Renal pelvis (tissue), 4 donors: Measurements from ENCODE around the gene CWF19L1. TPM values are rescaled to one million over a fixed set of nuclear protein-coding genes. Genes with fewer than 3 reads are reported as not detected.

Source experiments
- DNase-seq: peaks from one replicate; pipeline ENCODE4 v3.0.0-alpha.2; 2013
- polyA plus RNA-seq, 3 donors: library from polyadenylated mRNA; unstranded; fragments of 120-200 nt; gene quantifications; one replicate each; pipeline ENCODE4 v1.2.1, GENCODE V29; 2013; ENCODE audit not compliant: insufficient read length in 3 of 3

CWF19L1 gene
- polyA plus RNA-seq, 3 donors: 27.2 to 35.0 (median 31.5) TPM

DNA sequence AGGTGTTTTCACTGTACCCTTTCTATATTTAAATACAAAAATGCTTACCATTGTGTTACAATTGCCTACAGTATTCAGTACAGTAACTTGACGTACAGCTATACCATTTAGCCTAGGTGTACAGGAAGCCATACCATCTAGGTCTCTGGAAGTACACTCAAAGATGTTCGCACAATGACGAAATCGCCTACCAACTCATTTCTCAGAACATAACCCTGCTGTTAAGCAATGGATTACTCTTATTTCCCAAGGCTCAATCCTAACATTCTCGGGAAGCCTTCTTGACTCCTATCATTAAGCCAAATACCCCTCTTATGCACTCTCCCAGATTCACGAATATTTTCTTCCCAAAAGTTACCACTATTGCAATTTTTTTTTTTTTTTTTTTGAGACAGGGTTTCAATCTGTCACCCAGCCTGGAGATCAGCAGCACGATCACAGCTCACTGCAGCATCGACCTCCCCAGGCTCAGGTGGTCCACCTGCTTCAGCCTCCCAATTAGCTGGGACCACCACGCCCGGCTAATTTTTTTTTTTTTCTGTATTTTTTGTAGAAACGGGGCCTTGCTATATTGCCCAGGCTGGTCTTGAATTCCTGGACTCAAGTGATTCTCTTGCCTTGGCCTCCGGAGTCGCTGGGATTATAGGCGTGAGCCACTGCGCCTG is 1.5 kb downstream of the CWF19L1 start:
- DNase-seq: no peak

DNA sequence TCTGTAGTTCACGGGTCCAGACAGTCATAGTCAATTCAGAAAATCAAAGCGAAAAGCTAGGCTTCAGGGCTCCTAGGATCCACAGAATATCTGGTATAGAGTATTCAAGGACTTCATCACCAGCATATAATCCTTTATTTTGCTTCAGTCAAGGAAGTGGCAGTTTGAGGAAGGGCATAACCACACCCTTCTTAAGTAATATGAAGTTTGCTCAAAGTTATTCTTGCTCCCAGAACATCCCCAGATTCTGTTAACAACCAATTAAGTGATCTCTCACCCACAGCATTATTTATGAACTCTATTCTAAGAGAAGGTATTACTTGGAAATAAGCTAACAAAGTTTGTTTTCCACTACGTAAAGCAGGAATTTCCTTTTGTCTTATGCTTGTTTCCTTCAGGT is 13.2 kb downstream of the CWF19L1 start:
- no peak for DNase-seq

DNA sequence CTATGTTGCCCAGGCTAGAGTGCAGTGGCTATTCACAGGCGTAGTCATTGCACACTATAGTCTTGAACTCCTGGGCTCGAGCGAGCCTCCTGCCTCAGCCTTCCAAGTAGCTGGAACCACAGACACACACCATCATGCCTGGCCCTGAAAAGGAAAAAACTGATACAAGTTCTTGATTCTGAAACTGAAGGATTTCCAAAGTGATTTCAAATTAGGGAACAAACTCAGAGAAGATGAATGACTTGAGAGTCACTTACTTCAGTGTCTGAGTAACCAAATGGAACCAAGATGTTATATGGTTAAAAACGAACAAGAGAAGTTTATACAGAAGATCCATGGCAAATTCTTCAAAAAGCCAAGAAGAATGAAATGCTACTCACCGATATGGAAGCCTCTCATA is 14.4 kb downstream of the CWF19L1 start:
- no peak for DNase-seq

DNA sequence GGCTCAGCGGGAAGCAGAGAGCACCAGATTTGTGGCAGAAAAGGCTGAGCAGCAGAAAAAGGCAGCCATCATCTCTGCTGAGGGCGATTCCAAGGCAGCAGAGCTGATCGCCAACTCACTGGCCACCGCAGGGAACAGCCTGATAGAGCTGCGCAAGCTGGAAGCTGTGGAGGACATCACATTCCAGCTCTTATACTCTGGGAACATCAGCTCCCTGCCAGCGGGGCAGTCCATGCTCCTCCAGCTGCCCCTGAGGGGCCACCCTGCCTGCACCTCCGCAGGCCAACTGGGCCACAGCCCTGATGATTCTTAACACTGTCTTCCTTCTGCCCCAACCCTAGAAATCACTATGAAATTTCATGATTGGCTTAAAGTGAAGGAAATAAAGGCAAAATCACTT is 18.6 kb downstream of the CWF19L1 start:
- no peak for DNase-seq

DNA sequence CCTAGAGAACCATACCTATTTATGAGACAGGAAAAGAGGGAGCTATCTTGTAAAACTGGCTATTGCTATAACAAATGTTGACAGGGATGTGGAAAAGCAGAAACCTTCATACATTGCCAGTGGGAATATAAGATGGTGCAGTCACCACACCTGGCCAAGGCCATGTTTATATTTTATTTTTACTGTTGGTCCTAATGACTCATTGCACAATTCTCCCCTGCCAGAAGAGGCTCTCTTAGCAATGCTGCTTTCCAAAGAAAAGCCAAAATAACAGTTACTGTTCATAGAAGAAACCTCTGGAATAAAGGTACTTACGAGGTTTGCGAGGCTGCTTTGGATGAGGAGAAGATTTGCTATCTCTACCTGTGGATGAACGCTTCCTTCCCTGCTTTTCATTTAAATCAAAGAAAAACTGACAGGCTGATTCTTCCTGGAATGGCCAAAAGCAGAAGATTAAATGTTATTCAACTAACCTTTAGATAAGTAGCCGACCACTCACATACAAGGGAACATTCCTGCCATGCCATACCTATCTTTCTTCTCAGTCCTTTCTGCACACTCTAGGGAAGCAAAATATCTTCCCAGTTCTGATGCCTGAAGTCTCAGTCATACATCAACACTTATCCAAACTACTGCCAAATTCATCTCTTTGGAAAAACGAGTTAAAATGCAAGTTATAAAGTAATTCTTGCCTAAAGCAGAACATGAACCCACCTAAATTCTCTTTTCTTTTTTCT is 21.8 kb downstream of the CWF19L1 start:
- DNase-seq: no peak

DNA sequence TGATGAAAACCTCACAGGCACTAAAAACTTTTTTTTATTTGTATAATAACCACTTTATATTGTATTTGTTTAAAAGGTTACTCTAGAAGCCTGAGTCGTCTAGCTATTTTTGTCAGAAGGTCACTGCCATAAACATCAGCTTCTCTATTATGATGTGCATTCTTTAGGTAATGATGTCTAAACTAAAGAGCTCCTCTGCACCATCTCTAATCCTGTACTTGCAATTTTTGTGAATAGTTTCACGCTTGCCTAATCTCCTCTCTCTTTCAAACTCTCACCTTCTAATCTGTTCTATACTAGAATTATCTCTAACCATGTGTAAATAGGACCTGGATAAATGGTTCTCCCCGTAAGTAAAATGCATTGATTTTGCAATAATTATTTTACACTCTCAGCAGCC is 27.6 kb downstream of the CWF19L1 start:
- DNase-seq: no peak

DNA sequence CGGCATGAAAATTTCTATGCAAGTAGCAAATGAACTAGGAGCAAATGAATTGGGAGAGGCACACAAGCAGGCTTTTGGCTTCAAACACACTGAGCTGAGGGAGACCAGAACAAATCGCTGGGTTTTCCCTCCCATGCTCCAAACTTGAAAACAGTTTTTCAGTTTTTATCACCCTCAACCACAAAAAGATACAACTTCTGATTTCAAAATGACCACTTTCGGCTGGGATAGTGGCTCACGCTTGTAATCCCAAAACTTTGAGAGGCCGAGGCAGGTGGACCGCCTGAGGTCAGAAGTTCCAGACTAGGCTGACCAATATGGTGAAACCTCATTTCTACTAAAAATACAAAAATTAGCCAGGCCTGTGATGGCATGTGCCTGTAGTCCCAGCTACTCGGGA is 29.0 kb downstream of the CWF19L1 start:
- DNase-seq: no peak

DNA sequence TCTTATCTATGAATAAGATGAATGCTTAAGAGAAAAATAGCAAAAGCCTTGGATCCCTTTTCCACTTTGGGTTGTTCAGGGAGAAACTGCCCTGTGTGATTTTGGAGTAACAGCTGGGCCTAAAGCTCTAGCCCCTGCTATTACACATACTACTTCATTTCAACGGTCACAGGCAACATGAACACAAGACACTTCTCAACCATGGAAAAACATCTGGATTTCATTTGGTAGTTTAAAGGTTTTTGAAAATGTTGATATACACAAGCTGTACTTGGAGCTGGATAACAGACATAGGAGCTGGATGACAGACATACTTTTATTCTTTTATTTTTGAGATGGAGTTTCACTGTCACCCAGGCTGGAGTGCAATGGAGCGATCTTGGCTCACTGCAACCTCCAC is 35.3 kb downstream of the CWF19L1 start:
- DNase-seq: no peak

DNA sequence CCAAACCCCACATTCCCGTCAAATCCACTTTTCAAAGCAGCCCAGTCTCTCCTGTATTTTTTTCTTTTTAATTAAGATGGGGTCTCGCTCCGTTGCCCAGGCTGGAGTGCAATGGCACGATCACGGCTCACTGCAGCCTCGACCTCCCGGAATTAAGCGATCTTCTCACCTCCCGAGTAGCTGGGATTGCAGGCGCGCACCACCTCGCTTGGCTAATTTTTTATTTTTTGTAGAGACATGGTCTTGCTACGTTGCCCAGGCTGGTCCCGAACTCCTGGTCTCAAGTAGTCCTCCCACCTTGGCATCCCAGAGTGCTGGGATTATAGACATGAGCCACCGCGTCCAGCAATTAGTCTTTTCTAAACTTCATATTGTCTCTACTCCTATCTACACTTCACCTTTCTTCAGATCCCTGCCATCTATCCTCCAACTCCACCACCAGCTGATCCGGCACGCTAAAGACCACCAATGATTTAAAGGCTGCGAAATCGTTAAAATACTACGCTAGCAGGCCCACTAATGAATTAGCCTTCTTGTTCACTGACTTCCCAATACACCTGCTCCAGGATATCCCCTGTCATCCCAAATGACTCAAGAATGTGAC is 37.5 kb downstream of the CWF19L1 start:
- no peak for DNase-seq

DNA sequence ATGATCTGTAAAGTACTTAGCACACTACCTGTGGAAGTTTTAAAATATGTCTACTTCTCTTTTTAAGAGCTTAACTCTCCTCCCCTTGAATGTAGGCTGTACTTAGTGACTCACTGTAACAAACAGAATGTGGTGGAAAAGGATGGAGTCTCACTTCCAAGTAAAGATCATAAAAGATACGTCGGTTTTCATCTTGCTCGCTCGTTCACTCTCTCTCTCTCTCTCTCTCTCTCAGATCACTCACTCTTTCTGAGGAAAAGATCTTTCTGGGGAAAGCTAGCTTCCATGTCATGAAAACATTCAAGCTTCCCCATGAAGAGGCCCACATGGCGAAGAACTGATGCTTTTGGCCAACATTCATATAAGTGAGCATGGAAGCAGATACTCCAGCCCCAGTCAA is 43.6 kb downstream of the CWF19L1 start:
- no peak for DNase-seq

DNA sequence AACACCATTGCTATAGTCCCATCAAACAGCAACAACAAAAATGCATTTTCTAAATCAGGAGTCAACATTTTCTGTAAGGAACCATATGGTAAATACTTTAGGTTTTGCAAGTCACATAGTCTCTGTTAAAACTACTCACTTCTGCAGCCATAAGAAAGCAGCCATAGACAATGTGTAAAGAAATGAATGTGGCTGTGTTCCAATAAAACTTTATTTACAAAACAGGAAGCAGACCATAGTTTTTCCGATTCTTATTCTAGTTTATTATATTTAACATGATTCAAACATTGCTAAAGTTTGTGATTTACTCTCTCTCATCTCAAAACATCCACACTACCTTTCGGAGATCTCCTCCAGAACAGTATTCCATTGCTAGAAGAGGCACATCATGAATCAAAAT is 44.9 kb downstream of the CWF19L1 start:
- DNase-seq: no peak

DNA sequence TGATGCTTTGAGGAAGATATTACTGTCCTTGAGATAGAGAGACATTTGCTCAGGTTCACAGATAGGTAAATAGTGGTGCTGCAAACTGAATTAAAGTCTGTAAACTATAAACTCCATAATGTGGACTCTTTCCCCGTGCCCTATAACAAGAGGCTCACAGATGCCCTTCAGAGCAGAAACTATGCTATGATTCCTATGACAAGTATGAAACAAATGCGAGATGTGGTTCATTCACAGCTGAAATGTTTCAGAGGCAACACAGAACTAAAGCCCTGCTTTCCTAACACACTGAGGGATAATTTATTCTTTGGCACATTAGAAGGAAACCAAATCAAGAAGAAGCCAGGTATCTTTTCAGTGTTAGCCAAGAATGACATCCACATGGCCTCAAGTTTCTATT is 51.4 kb downstream of the CWF19L1 start:
- DNase-seq: no peak

DNA sequence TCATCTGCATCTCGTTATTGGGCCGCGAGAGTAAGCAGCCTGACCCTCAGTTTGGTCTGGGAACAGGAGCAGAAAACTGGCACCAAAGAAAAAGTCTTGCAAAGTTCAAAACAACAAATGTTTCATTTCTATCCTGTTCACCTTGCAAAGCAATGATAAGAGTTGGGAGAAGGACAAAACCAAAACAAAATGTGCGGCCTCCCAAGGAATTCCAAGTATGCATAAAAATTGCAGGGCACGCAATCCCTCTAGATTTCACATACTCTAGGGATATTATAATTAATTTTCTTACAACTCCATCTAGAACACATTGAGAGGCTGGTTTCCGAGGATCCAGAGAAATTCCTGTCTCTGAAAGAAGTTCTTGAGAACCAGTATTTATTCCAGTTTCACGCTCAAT is 58.1 kb downstream of the CWF19L1 start:
- DNase-seq: no peak

DNA sequence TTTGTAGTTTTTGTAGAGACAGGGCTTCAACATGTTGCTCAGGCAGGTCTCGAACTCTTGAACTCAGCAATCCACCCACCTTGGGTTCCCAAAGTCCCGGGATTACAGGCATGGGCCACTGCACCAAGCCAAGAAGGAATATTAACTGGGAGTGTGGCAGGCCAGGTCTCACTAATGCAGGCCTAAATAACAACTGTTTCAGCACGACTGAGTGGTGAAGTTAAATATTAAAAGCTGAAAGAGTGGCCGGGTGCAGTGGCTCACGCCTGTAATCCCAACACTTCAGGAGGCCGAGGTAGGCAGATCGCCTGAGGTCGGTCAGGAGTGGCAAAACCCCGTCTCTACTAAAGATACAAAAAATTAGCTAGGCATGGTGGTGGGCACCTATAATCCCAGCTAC is 59.2 kb downstream of the CWF19L1 start:
- no peak for DNase-seq

DNA sequence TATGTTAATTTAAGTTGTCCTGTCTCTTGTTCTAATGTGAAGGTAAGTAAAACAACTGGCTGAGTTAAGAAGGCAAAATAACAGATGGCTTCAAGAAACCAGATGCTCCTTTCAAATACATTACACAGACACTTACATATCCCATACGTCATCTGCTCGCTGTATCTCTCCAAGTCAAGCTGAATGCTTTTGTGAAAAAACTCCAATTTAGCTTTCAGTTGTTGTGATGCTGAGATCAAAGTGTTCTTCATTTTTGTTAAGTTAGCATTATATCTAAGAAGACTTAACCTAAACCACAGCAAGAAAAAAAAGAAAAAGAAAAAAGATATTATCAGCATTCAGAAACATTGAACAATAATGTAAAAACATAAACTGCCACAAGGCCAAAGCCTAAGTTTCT is 63.1 kb downstream of the CWF19L1 start:
- no peak for DNase-seq

DNA sequence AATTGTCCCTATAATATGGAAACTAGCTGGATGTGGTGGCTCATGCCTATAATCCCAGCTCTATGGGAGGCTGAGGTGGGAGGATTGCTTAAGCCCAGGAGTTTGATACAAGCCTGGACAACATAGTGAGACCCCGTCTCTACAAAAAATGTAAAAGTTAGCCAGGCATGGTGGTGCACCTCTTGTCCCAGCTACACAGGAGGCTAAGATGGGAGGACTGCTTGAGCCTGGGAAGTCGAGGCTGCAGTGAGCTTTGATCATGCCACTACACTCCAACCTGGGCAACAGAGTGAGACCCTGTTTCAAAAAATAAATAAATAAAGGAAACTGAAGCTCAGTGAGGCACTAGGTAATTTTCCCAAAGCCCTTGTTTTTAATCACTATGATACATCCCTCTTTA is 65.9 kb downstream of the CWF19L1 start:
- no peak for DNase-seq

DNA sequence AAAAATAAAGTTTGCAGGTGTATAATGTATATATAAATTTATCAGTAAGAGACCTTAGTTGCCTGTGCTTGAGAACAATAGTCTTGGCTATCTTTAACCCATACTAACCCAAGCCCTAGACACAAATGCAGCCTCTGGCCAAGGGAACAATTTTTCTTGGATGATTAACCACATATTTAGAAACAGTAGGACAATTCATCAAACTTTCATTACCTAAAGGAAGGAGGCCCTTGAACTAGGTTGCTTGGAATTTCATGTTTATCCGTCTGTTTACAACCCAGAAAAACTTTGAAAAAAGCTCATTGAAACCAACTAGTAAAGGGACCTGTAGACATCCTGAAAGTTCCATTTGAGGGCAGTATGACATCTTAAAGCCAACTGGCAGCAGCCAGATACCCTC is 72.7 kb downstream of the CWF19L1 start:
- no peak for DNase-seq

DNA sequence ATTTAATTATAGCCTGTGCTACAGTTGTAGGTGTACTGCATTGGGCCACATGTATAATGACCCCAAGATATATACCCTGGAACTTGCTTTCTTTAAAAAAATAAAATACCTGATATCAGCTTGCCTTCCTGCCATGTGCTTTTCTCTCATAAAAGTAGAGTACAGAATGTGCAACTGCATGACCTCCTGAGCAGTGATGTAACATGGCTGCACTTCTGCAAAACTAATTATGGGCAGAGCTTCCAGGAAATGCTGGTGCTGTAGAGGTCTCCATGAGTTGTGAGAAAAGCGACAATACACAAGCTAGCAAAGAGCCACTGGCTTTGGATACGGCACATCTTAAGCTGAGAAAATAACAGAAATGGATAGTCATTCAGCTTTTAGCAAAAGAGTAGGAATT is 75.1 kb downstream of the CWF19L1 start:
- no peak for DNase-seq

DNA sequence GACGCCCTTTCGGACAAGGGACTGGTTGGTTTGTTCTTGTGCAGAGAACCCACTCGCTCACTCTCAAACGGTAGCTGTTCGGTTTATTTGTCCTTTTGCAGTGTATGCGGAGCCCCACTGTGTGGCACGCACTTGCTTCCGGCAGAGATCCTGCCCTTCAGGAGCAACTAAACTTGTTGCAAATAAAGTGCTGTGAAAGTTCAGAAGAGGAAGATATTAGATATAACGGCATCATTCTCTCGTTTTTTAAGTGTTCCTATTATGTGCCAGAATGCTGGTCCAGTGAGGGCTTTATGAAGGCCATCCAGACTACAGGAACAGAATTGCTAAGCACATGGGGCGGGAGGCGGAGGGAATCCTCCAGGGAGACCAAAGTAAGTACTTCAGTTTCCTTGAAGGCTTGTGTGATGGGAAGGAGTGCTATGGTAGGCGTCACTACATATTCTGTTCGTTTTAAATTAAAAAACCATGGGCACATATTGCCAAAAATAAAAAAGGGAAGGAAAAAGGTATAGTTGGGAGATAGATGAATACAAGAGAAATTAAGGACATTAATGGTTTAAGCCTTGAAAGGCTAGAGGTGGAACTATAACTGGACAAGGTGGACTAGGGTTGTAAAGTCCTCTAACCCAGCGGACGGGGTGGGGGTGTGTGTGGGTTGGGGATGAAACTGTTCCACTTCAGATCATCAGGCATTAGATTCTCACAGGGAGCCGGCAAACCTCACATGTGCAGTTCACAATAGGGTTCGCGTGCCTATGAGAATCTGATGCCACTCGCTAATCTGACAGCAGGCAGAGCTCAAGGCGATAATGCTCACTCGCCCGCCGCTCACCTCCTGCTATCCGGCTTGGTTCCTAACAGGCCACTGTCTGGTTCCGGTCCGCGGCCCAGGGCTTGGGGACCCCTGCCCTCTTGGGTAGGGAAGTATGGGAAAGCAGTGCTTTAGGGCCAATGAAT is 80.9 kb downstream of the CWF19L1 start:
- DNase-seq: peak; percentile 31

DNA sequence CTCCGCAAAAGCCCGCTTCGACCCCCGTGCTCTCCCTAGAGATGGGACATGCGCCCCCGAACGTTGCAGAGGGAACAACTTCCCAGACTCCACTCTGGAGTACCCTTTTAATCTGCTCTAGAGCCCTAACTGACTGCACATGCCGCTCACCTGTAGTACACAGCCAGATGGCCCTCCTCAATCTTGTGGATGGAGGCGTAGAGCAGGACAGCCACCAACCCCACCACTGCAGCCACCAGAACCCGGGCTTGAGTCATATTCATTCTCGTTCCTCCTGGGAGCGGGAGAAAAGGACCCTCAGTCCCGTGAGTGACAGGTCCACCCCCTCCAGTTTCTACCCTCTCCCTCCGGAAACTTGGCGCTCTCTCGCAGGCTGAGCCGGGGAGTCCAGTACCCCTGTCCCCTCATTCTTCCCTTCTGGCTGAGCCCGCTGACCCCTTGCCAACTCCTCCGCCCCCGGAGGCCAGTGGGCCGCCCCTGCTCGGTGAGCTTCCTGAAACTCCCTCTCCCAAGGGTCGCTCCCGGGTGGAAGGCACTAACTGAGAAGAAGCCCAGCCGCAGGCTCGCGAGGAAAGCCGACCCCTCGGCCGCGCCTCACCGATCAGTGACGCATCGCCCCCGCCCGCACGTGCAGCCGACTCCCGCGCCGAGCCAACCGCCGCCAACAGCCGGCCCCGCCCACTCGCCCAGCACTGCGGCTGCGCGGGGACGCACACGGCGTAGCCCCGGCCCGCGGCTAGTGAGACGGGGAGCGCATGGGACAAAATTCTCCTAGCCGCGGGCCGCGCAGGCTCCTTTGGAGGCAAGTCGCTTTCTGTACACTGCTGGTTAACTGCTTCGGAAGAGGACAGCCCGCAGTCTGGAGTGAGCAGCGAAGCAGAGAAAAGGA is 81.8 kb downstream of the CWF19L1 start, which contains the start of gene ERLIN1:
Gene ERLIN1, minus strand, starts transcription at position 666 of the 889 bp plus-strand sequence. Its CDS starts 403 bp downstream, at position 263.
- peak; percentile 95 for DNase-seq

DNA sequence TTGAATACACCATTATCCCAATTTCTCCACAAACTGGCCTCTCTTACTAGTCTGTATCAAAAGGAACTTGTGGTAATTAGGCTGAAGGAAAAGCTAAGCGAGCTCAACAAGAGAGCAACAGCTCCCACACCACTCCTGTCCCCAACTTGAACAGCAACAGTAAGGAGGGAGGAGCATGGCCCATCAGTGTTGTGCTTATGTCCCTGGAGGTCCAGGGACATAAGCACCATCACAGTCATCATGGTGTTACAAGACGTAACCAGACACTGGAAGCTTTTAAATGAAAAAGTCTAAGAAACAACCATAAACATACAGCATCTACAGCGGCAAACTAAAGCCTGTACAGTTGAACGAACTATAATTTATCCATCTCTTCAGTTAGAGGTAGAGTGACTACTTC is 82.6 kb downstream of the CWF19L1 start:
- DNase-seq: peak; percentile 29
